Gastrocnemius medialis (tissue), 4 donors: ENCODE measurements around the gene HSPB9. TPM values are rescaled to one million over a fixed set of nuclear protein-coding genes. Genes with fewer than 3 reads are reported as not detected.

ENCODE experiments used
- ATAC-seq, 2 donors: fragments of 150-250 bp; one replicate each; pipeline ENCODE4 v1.9.1; 2016
- DNase-seq, 2 donors: peaks; one replicate each; pipeline ENCODE4 v3.0.0-alpha.2; 2019
- H3K27ac ChIP-seq, 4 donors: fragments of 200-600 bp; sonication (generic); 1 replicate in 1 of 4; 2 replicates in 3 of 4; pipeline ENCODE4 v1.5.1; 2016 to 2018; ENCODE audit warnings: mild to moderate bottlenecking in 2 of 4, moderate library complexity in 1 of 4
- H3K27me3 ChIP-seq, 3 donors: fragments of 200-600 bp; sonication (generic) in 2 of 3; 1 replicate in 1 of 3; 2 replicates in 2 of 3; pipeline versions ENCODE4 v1.5.1 to v1.6.0; 2016 to 2019; ENCODE audit warnings: mild to moderate bottlenecking in 1 of 3, moderate library complexity in 1 of 3
- H3K36me3 ChIP-seq, 2 donors: fragments of 200-600 bp; sonication (generic) in 1 of 2; one replicate each; pipeline ENCODE4 v1.5.1; 2017 to 2018
- H3K4me1 ChIP-seq, 2 donors: fragments of 200-600 bp; sonication (generic) in 1 of 2; one replicate each; pipeline ENCODE4 v1.5.1; 2016 to 2017; ENCODE audit warnings: mild to moderate bottlenecking in 2 of 2
- H3K4me3 ChIP-seq, 4 donors: fragments of 200-600 bp; sonication (generic) in 3 of 4; 1 replicate in 1 of 4; 2 replicates in 3 of 4; pipeline ENCODE4 v1.5.1; 2016 to 2019; ENCODE audit warnings: mild to moderate bottlenecking in 2 of 4
- H3K9me3 ChIP-seq, 3 donors: fragments of 200-600 bp; sonication (generic) in 2 of 3; 1 replicate in 1 of 3; 2 replicates in 2 of 3; pipeline ENCODE4 v1.5.1; 2016 to 2019
- POLR2A ChIP-seq, 2 donors: fragments of 450-650 bp; IDR thresholded peaks; one replicate each; pipeline ENCODE4 v1.6.1; 2017; ENCODE audit warnings: antibody characterized with exemption in 2 of 2, mild to moderate bottlenecking in 2 of 2, moderate library complexity in 2 of 2
- in situ Hi-C, 4 donors: fragments of 200-750 bp; cut with MboI; loops; one replicate each; pipeline versions ENCODE4 v1.15.0 to v1.8.0; 2017; ENCODE audit warnings: low sequenced_read_pairs in 4 of 4
- intact Hi-C: fragments of 100-400 bp; cut with DNase I; formaldehyde crosslinking; loops from one replicate; pipeline ENCODE4 v1.15.1; 2023; ENCODE audit warnings: low total_unique reads
- total RNA-seq, 4 donors: library from RNA; depleted of rRNA; stranded (reverse); fragments of >200 nt; gene quantifications; one replicate each; pipeline versions ENCODE4 v1.1.0 to v1.2.3, GENCODE V29; 2016
- TF ChIP-seq, protein P1 (sequence below), 5 experiments: fragments of 450-650 bp in 3 of 5; fragments of 200-600 bp in 2 of 5; sonication (generic) in 2 of 5; IDR thresholded peaks in 4 of 5; conservative IDR thresholded peaks in 1 of 5; 1 replicate in 4 of 5; 2 replicates in 1 of 5; pipeline ENCODE4 v1.5.1; 2016 to 2019; ENCODE audit warnings: antibody characterized with exemption in 5 of 5, mild to moderate bottlenecking in 3 of 5, moderate library complexity in 3 of 5

The HSPB9 gene
- total RNA-seq, 4 donors from 2014 or later: not detected

DNA sequence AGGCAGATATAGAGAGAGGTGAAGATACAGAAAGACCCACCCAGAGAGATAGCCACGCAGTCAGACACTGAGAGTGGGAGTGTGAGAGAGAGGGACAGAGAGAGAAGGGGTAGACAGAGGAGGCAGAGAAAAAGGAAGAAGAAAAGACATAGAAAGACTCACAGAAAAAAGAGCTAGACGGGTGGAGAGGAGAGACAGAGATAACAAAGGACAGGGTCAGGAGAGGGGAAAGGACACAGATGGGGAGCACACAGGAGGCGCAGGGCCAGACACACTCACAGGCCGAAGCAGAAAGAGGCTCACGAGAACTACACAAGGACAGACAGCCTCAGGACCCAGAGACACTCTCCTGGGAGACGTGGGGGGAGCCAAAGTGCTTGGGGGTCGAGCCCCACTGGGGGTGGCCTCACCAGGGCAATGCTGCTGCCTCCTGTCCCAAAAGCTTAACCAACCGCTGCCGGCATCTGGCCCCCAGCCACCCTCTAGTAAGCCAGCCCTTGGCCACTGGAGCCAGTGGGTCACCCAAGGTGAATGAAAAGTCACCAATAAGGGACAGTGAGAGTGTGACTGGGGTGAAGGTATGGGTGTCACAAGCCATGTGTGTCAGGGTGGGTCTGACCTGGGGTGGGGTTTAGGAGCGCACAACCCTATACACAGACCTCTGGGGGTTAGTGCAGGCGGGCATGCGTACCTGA lies 28.1 kb upstream of the HSPB9 start:
- DNase-seq (no peak), ATAC-seq (no peak)
- intact Hi-C loops: no loop called here
- Histone ChIP-seq H3K27ac (no peak overlapping the region), H3K4me3 (no peak overlapping the region), H3K36me3 (no peaks in the 10 kb centered on the region), H3K4me1 (peaks cover 0 to 12% of the 10 kb centered on the region in 2 donors), H3K27me3 (peaks cover 0 to 11% (median 8%) of the 10 kb centered on the region in 3 donors), H3K9me3 (no peaks in the 10 kb centered on the region)
- TF ChIP-seq, protein P1, sequence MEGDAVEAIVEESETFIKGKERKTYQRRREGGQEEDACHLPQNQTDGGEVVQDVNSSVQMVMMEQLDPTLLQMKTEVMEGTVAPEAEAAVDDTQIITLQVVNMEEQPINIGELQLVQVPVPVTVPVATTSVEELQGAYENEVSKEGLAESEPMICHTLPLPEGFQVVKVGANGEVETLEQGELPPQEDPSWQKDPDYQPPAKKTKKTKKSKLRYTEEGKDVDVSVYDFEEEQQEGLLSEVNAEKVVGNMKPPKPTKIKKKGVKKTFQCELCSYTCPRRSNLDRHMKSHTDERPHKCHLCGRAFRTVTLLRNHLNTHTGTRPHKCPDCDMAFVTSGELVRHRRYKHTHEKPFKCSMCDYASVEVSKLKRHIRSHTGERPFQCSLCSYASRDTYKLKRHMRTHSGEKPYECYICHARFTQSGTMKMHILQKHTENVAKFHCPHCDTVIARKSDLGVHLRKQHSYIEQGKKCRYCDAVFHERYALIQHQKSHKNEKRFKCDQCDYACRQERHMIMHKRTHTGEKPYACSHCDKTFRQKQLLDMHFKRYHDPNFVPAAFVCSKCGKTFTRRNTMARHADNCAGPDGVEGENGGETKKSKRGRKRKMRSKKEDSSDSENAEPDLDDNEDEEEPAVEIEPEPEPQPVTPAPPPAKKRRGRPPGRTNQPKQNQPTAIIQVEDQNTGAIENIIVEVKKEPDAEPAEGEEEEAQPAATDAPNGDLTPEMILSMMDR (IDR thresholded peaks at IDR 0.05 in 4 of 5, conservative IDR thresholded peaks at IDR 0.05 in 1 of 5): no peak
- TF ChIP-seq POLR2A (IDR thresholded peaks at IDR 0.05): no peak
- in situ Hi-C loops: no loop called here

DNA sequence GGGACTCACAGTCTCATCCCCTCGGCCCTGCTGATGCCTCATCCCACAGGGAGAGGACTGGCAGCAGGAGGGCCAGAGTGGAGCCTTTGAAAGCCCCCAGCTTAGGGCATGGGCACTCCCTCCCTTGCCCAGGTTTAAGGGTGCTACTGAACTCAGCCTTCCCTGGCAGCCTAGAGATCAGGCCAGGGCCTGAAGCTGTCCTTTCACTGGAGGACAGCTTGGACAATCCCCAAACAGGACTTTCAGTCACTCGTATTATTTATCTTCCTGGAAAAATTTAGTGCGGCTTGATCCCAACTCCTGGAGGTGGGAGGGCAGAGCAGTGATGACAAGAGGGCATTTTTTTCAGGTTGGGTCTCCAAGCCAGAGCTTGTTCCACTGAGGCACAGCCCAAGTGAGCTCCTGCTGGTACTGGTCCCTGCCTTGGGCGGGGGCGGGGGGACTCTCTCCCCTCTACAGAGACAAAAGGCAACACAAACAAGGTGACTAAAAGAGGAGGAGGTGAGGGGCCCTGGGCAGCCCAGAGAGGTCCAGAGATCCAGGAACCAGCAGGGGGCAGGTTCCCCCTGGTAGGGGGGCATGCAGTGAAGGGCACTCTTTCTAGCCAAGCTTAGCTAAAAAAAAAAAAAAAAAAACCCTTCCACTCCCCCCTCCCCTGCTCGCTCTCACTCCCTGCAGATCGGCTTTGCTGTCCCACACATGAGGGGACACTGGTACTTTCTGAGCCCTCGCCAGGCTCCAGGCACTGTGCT lies 26.1 kb upstream of the HSPB9 start:
- Histone ChIP-seq H3K36me3 (no peaks in the 10 kb centered on the region), H3K27me3 (peaks cover 0 to 11% (median 8%) of the 10 kb centered on the region in 3 donors), H3K27ac (no peak overlapping the region), H3K4me1 (peaks cover under 1 to 13% of the 10 kb centered on the region in 2 donors), H3K9me3 (no peaks in the 10 kb centered on the region), H3K4me3 (no peak overlapping the region)
- ATAC-seq (no peak), DNase-seq (no peak)
- TF ChIP-seq, protein P1 (IDR thresholded peaks at IDR 0.05 in 4 of 5, conservative IDR thresholded peaks at IDR 0.05 in 1 of 5): no peak
- no peak for TF ChIP-seq POLR2A (IDR thresholded peaks at IDR 0.05)
- in situ Hi-C loops (no loop called here), intact Hi-C loops (no loop called here)

DNA sequence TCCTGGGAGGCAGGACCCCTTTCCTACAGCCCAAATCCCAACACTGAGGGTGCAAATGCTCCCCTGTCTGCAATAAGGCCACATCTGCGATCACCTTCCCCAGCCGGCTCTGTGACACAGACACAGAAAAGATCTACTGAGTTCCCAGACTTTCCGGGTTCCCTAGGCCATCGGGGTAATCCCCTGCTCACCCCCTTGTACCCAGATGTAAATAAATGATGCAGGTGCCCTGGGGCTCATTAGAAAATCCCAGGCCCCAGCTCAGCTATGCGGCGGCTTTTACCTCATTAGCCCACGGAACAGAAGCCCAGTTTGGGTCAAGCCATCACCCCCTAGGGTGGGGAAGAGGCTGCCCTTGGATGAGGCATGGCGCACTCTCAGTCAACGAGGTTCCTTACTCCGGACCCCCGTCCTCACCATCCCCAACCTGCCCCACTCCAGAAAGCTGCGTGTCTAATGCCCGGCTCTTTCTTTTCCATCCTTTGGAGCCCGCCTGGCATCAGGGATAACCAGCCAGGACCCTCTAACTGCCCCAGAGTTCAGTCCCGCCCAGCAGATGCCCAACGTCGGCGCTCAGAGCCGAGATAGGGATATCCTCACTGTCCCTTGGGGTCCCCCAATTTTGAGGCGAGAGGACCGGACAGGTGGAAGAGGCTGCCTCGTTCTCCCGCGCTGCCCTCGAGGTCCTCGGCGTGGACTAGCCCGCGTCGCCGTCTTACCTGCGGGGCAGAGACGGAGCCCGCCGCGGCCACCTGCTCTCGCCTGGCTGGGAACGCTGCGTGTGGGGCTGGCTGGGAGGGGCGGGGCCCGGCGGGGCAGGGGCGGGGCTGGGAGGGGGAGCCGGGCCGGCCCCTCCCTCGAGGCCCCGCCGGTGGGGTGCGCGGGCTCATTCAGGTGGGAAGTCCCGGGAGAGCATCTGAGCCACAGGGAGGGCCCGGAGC lies 24.6 kb upstream of the HSPB9 start, which contains the start of gene ZNF385C:
ZNF385C (minus strand) TSS at position 783 of the 941 bp plus-strand sequence. CDS start 35,417 bp downstream, outside the sequence.
- Histone ChIP-seq H3K27ac (no peak within 1 kb of the TSS), H3K9me3 (no peaks in the 10 kb centered on the region), H3K36me3 (no peaks in the 10 kb centered on the region), H3K4me3 (no peak within 1 kb of the TSS), H3K4me1 (peaks cover 12 to 22% of the 10 kb centered on the region in 2 donors), H3K27me3 (peaks cover 0 to 11% (median 8%) of the 10 kb centered on the region in 3 donors)
- no peak for ATAC-seq
- no peak for DNase-seq
- in situ Hi-C loops (no loop called here), intact Hi-C loops (no loop called here)
- no peak for TF ChIP-seq POLR2A (IDR thresholded peaks at IDR 0.05)
- TF ChIP-seq, protein P1 (IDR thresholded peaks at IDR 0.05 in 4 of 5, conservative IDR thresholded peaks at IDR 0.05 in 1 of 5): no peak

DNA sequence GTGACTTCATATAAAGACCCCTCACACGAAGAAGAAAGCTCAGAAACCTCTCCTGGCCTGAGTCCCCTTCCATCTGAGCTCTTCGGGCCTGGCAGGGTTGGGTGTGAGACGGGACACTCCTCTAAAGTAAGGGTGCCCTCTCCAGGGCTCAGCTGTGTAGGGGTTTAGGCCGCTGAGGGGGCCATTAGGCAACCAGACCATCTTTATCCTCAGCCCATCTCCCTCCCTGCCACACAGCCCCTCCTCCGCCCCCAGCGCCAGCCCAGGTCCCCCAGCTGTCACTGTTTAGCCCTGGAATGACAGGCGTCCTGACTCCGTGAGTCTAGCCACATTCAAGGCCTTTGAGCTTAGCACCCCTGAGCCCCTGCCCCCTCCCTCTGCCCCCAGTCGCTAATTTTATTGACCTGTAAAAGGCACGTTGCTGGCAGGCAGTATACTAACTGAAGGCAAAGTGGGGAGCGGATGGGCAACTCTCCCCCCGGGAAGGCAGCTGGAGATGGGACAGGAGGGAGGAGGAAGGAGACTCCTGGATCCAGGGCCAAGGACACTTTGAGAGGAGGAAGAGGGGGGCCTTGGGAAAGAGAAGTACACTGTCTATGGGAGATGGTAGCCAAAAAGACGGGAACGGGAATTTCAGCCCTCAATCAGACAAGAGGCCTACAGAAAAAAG lies 23.7 kb upstream of the HSPB9 start:
- TF ChIP-seq, protein P1 (IDR thresholded peaks at IDR 0.05 in 4 of 5, conservative IDR thresholded peaks at IDR 0.05 in 1 of 5): no peak
- TF ChIP-seq POLR2A (IDR thresholded peaks at IDR 0.05): no peak
- H3K36me3 ChIP-seq: no peaks in the 10 kb centered on the region
- DNase-seq (no peak), ATAC-seq (no peak)
- H3K4me1 ChIP-seq: peaks cover 12 to 22% of the 10 kb centered on the region in 2 donors
- H3K9me3 ChIP-seq: no peaks in the 10 kb centered on the region
- peaks cover 0 to 11% (median 8%) of the 10 kb centered on the region in 3 donors for H3K27me3 ChIP-seq
- in situ Hi-C loops: no loop called here
- intact Hi-C loops: no loop called here
- H3K27ac ChIP-seq: no peak overlapping the region
- no peak overlapping the region for H3K4me3 ChIP-seq
